Ureter (tissue), 1 donor: ENCODE results near the gene GHDC. TPM values are rescaled to one million over a fixed set of nuclear protein-coding genes. Genes with fewer than 3 reads are reported as not detected.

ENCODE experiments used
- DNase-seq: peaks from one replicate; pipeline ENCODE4 v3.0.0-alpha.2; 2020; ENCODE audit warnings: low spot score
- total RNA-seq: library from RNA; stranded (reverse); gene quantifications from one replicate; pipeline ENCODE4 v1.2.4, GENCODE V29; 2023
- donor health status: DM: yes; HTN: yes; CAD: no.

Gene GHDC
- total RNA-seq, 1 donor from 2014 or later, result 26.2 TPM

GRCh38 chr17:42183741-42184711 lies 10.3 kb downstream of the GHDC start:
- DNase-seq, result no peak

- no peak for DNase-seq
Observed at GRCh38 chr17:42182927-42183734, 11.2 kb downstream of the GHDC start.

DNA sequence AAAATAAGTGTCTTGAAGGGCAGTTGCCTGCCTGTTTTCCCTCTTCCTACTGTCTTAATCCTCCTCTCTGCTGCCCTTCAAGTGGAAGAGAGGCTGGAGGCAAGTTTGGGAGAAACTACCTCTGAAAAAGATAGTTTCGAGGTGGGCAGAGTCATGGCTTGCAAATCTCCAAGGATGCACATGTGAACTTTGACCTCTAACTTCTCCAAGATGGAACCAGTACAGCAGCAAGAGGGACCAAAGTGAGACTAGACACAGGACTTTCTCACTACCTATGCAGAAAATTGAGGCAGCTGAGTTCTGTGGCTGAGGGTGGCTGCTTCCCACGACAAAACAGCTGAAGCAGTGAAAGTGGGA lies 12.5 kb downstream of the GHDC start:
- no peak for DNase-seq

DNA sequence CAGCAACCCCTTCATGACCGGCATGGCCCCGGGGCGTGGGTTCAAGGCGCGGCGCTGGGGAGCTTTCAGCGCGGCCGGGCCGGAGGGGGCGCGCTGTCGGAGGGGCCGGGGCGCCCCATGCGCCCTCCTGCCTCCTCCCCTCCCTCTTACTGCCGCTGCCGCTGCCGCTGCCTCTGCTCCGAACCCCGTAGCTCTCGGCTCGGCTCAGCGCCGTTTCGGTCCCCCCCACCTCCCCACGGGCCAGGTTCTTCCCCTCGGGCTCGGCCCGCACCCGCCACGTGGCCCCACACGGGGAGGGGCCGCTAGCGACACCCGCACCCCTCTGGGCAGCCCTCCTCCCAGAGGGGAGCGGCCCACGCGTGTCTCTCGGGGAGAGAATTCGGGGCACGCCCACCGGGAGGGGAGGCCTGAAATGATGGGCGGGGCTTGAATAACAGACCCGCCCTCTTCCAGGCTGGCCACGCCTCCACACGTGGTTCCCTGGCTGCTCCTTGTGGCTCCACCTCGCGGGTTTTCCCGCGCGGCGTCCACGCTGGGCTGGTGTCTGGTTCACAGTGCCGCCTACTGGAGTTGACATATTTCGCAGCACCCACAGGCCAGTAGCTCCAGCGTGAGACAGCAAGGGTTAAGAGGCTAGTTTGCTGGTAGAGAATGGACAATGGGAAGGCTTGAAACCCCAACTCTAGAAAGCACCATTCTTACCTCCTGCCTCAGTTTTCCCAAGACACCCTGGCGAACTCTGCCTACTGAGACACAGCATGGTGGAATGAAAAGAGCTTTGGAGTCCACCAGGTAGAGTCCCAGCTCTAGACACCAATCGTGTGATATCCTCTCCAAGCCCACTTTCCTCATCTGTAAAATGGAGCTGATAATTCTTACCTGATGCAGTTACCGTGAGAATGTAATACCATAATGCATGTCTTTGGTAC lies 13.1 kb downstream of the GHDC start, which contains the start of gene KCNH4:
KCNH4 (minus strand) TSS at position 221 of the 929 bp plus-strand sequence; CDS start at position 24, 197 bp downstream.
- DNase-seq, result peak; percentile 82

GRCh38 chr17:42180411-42180921 lies 13.8 kb downstream of the GHDC start:
- no peak for DNase-seq

DNA sequence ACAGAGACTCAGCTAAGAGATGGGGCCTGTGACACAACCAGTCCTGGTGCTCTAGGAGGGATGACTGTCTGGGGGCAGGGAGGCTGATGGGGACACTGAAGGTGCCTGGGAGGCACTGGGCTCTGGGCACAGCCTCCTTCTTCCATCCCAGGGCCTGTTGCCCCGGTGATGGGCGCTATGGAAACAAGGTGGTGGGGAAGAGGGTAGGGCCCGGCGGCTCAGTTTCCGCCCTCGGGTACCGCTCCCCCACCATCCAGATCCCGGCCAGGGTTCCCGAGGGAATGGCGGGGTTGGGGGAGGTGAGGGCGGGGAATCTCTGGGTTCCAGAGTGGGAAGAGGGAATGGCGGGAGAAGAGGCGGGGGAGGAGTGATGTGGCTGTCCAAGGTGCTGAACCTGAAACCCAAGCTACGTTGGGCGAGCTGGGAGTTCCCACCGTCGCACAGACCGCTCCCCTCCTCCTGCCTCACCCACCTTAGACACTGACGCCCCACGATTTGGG lies 14.3 kb downstream of the GHDC start:
- DNase-seq, result no peak

GRCh38 chr17:42179335-42179734 lies 15.0 kb downstream of the GHDC start:
- DNase-seq, result no peak

DNA sequence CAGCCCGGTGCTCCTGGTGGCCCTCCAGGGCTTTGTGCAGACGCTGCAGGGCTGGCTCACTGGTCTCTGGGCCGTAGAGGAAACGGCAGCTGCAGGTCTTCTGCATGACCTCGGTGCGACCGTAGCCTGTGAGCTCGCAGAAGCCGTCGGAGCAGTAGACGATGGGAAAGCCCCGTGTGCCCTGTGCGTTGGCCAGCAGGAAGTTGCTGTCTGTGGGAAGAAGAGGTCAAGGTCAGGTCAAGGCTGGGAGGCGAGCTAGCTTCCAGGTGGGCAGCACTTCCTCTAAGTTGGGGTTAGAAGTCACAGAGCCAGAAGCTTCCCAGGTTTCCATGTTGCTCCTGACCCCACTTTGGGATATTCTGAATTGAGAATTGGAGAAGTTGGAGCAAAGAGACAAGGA lies 15.5 kb downstream of the GHDC start:
- DNase-seq, result no peak

- DNase-seq, result no peak
Observed at GRCh38 chr17:42177684-42178083, 16.6 kb downstream of the GHDC start.

DNA sequence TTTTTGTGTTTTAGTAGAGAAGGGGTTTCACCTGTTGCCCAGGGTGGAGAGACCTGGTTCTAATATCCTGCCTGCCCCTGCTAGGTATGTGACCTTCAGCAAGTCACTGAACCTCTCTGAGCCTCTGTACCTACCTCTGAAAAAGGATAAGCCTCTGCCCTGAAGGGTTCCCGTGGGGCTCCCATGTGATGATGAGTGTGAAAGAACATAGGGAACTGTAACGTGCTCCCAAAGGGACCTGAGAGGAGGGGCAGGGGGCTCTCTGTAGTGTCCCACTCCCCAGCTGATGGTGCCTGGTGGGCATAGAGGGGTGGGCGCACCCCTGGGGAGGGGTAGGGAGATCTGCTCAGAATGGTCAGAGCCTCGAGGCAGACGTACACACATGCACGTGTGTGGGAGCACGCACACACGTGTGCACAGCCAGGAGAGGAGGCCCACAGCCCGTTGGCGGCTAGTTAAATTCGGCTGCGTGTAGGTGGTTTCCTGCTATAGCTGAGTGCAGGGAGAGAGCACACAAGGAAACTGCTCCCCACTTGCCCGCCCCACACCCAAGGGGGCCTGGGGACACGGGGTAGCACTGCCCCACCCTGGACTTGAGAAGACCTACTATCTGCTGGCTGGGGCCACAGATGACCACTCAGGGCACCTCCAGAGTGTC lies 20.0 kb downstream of the GHDC start:
- DNase-seq, result no peak

DNA sequence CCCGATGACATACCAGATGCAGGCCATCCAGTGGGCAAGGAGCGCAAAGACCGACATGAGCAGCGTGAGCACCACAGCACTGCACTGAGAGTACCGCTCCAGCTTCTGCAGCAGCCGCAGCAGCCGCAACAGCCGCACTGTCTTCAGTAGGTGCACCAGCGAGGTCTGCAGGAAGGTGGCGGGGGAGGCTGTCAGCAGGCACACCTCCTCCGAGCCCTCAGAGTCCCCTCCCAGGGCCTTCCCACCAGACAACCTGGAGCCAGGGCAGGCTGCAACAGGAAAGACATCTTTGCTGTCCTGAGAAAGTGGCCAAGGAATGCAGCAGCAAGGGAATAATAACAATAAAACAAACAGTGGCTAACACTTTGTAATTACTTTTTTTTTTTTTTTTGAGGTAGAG lies 22.5 kb downstream of the GHDC start:
- no peak for DNase-seq

DNA sequence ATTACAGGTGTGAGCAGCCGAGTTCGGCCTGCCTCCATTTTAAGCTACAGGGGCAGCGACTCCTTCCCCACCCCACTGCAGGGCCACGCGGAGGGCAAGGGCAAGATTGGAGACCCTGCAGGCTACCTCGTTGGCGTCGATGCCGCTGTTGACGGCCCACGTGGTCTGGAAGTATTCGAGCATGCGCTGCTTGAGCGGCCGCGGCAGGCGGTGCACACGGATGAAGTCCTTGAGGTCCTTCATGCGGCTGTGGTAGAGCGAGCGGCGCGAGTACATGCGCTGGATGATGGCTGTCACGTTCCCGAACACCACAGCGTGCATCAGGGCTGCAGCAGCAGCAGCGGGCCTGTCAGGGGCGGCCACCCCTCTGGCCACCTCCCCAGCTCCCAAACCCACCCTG lies 24.9 kb downstream of the GHDC start:
- DNase-seq, result no peak

DNA sequence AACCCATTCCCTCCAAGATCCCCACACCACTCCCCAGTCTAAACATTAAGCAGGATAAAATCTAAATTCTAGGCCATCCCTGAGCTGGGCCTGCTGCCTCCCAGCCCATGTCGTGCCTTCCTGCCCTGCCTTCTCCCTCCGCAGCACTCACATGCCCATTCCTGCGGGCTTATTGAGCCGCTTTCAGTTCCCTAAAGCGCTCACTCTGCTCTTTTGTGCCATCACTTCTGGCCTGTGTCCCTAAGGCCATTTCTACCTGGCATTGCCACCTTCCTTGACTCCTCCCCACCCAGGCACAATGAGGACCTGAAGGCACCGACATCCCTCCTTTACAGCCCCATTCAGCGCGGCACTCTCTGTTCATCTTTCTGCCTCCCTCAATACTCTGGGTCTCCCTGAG lies 26.5 kb downstream of the GHDC start:
- no peak for DNase-seq

GRCh38 chr17:42166196-42166763 lies 28.0 kb downstream of the GHDC start:
- no peak for DNase-seq

GRCh38 chr17:42165751-42166150 lies 28.5 kb downstream of the GHDC start:
- no peak for DNase-seq

GRCh38 chr17:42163696-42164407 lies 30.4 kb downstream of the GHDC start:
- no peak for DNase-seq

DNA sequence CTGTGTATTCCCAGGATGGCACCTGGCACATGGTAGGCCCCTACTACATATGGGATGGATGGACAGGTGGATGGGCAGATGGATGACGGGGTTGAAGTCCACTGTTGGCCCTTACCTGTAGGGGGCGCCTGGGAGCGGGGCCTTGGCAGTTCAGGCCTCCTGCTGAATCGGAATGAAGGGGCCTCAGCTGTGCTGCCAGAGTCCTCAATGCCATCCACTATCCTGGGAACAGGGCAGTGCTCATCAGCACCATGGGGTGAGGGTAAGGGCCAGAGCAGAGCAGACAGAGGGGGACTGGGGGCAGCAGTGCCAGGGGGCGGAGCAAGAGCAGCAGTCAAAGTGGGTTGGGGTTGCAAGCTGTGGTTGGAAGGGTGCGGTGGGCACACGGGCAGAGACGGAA lies 31.2 kb downstream of the GHDC start:
- no peak for DNase-seq

DNA sequence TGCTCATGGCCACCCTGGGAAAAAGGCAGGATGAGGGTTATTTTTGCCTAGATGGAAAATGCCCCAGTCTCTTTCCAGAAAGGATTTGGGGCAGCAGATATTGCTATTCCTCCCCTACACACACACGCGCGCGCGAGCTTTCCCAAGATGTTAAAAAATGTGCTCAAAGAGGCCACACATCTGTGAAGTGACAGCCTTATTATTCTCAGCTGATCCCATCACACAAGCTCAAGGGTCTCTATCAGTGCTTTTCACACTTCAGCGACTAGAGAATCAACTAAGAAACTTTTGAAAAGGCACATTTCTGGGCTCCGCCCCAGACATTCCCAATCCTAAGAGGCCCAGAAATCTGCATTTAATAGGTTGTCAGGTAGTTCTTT lies 33.8 kb downstream of the GHDC start:
- DNase-seq, result no peak

DNA sequence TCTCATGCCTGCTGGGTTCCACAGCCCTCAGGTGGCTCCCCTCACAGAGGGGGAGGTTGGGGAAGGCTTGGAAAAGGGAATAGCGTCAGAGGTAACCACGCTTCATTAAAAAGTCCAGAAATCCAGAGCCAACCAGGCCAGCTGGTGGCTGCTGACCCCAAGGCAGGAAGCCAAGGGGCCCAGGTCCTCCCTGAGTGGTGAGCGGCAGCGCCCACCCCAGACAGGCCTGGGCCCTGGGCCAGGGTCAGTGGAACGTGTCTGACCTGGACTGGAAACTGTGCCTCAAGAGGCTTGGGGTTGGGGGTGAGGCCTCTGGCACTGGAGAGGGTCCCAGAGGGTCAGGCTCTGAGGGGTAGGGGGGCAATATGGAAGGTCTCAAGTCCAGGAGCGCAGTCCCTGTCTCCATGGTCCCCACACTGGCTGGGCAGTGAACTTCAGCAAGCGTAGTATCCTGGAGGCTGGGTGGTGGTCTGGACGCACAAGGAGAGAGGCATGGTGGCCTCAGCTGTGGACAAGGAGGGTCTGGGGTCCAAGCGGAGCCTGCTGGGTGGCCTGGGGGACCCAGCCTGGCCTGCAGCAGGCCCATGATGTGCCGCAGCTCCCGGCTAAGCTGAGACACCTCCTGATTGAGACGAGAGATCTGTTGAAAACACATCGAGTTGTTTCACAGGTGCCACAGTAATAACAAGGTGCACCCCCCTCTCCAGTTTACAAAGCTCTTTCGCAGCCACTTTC lies 34.3 kb downstream of the GHDC start:
- DNase-seq, result no peak
